ENCODE measurements around the gene SLAMF8. TPM values are rescaled to one million over a fixed set of nuclear protein-coding genes. Genes with fewer than 3 reads are reported as not detected.

SLAMF8 gene
- polyA plus RNA-seq, 3 donors, result 2.6 to 5.7 (median 5.7) TPM

DNA sequence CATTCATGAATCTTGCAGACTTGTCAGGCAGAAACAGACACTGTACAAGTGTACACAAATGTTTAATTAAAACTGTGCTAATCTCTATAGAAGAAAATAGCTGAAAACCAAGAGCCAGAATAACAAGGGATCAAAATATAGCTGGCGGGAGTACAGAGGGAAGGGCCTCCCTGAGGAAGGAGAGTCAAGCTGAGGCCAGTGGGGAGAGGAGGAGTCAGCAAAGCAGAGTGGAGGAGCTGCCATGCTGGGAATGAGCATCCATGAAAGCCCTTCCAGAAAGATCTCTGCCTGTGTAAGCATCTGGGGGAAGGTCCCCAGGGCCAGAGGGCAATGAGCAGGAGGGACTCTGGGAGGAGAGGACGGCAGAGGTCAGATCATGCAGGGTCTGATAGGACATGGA is 15.1 kb downstream of the SLAMF8 start:
- H3K4me3 ChIP-seq (replicated peaks in 1 of 3; ENCODE audit: low read depth in 2 of 3, low read length in 3 of 3), result no peak overlapping the region
- no peaks in the 10 kb centered on the region for H3K27me3 ChIP-seq (ENCODE audit: control insufficient read depth in 2 of 2, insufficient read depth in 2 of 2, low read length in 2 of 2)
- no peak overlapping the region for H3K4me3 Mint-ChIP-seq
- peaks cover 0 to 13% of the 10 kb centered on the region in 2 donors for H3K4me1 ChIP-seq (ENCODE audit: control insufficient read depth in 1 of 2, insufficient read depth in 2 of 2, low read length in 2 of 2)
- peaks cover 2 to 4% (median 2%) of the 10 kb centered on the region in 3 donors for H3K27me3 Mint-ChIP-seq (ENCODE audit: low read depth in 3 of 3)
- intact Hi-C loops (cut with micrococcal nuclease), result no loop called here
- H3K36me3 ChIP-seq (replicated peaks in 1 of 2; ENCODE audit: control insufficient read depth in 1 of 2, insufficient read depth in 2 of 2, low read length in 2 of 2), result no peaks in the 10 kb centered on the region
- TF ChIP-seq, protein P1, sequence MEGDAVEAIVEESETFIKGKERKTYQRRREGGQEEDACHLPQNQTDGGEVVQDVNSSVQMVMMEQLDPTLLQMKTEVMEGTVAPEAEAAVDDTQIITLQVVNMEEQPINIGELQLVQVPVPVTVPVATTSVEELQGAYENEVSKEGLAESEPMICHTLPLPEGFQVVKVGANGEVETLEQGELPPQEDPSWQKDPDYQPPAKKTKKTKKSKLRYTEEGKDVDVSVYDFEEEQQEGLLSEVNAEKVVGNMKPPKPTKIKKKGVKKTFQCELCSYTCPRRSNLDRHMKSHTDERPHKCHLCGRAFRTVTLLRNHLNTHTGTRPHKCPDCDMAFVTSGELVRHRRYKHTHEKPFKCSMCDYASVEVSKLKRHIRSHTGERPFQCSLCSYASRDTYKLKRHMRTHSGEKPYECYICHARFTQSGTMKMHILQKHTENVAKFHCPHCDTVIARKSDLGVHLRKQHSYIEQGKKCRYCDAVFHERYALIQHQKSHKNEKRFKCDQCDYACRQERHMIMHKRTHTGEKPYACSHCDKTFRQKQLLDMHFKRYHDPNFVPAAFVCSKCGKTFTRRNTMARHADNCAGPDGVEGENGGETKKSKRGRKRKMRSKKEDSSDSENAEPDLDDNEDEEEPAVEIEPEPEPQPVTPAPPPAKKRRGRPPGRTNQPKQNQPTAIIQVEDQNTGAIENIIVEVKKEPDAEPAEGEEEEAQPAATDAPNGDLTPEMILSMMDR (IDR thresholded peaks at IDR 0.05), result no peak
- WGBS (ENCODE audit: insufficient coverage), result 90% methylated on average over 2 of the region's 2 CpGs
- H3K4me2 ChIP-seq (replicated peaks; ENCODE audit: extremely low read depth, low read length, poor library complexity, severe bottlenecking), result no peak overlapping the region
- H3K4me1 Mint-ChIP-seq, result peaks cover 16% of the 10 kb centered on the region
- no peak for DNase-seq
- H3K27ac ChIP-seq (ENCODE audit: low read depth in 1 of 2, low read length in 2 of 2), result no peak overlapping the region
- peak overlapping the region in 1 of 7 donors; percentile 7 for H3K27ac Mint-ChIP-seq
- H2AFZ ChIP-seq (ENCODE audit: insufficient read depth, low read depth, low read length, poor library complexity, severe bottlenecking), result no peak overlapping the region
- no peaks in the 10 kb centered on the region for H3K9me3 Mint-ChIP-seq
- no peaks in the 10 kb centered on the region for H3K79me2 ChIP-seq (ENCODE audit: insufficient read depth, low read length)
- H3K9ac ChIP-seq (ENCODE audit: insufficient read depth, low read length, poor library complexity, severe bottlenecking), result no peak overlapping the region
- H4K20me1 ChIP-seq (ENCODE audit: insufficient read depth, low read length), result no peaks in the 10 kb centered on the region
- H3K9me3 ChIP-seq (replicated peaks in 1 of 2; ENCODE audit: control insufficient read depth in 1 of 2, insufficient read depth in 1 of 2, low read length in 2 of 2), result no peaks in the 10 kb centered on the region
- H3K36me3 Mint-ChIP-seq, result peaks cover 0 to under 1% of the 10 kb centered on the region in 2 donors

DNA sequence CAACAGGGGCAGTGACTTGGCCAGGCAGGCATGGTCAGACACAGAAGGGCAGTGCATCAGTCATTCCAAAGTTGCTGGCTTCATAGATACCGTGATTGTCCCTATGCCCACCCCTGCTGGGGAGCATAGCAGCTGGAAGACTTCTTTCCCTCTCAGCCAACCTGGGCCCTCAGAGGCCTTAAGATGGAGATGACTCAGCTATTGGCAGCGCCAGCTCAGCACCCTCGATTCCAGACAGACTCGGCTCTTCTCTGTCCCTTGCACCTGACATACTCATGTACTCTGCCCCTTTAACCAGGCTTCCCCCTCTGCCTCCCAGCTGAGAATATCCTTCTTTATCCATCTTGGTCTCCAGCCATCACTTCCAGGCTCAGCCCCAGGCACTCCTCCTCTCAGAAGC is 16.8 kb downstream of the SLAMF8 start:
- 63% methylated on average over 4 of the region's 4 CpGs for WGBS (ENCODE audit: insufficient coverage)
- peaks cover 2 to 5% (median 2%) of the 10 kb centered on the region in 3 donors for H3K27me3 Mint-ChIP-seq (ENCODE audit: low read depth in 3 of 3)

More for the DNA sequence above, 16.8 kb downstream of the SLAMF8 start:
- Histone ChIP-seq H3K4me3 (replicated peaks in 1 of 3; ENCODE audit: low read depth in 2 of 3, low read length in 3 of 3) (no peak overlapping the region), H3K9ac (ENCODE audit: insufficient read depth, low read length, poor library complexity, severe bottlenecking) (no peak overlapping the region), H3K4me1 (ENCODE audit: control insufficient read depth in 1 of 2, insufficient read depth in 2 of 2, low read length in 2 of 2) (peaks cover 0 to 10% of the 10 kb centered on the region in 2 donors), H3K9me3 (replicated peaks in 1 of 2; ENCODE audit: control insufficient read depth in 1 of 2, insufficient read depth in 1 of 2, low read length in 2 of 2) (no peaks in the 10 kb centered on the region), H3K79me2 (ENCODE audit: insufficient read depth, low read length) (no peaks in the 10 kb centered on the region), H2AFZ (ENCODE audit: insufficient read depth, low read depth, low read length, poor library complexity, severe bottlenecking) (no peak overlapping the region), H3K27me3 (ENCODE audit: control insufficient read depth in 2 of 2, insufficient read depth in 2 of 2, low read length in 2 of 2) (no peaks in the 10 kb centered on the region), H3K27ac (ENCODE audit: low read depth in 1 of 2, low read length in 2 of 2) (no peak overlapping the region), H3K4me2 (replicated peaks; ENCODE audit: extremely low read depth, low read length, poor library complexity, severe bottlenecking) (no peak overlapping the region), H4K20me1 (ENCODE audit: insufficient read depth, low read length) (no peaks in the 10 kb centered on the region), H3K36me3 (replicated peaks in 1 of 2; ENCODE audit: control insufficient read depth in 1 of 2, insufficient read depth in 2 of 2, low read length in 2 of 2) (no peaks in the 10 kb centered on the region)
- Mint-ChIP-seq H3K36me3 (no peaks in the 10 kb centered on the region), H3K4me3 (no peak overlapping the region), H3K4me1 (peaks cover 13% of the 10 kb centered on the region), H3K27ac (no peak overlapping the region), H3K9me3 (no peaks in the 10 kb centered on the region)
- TF ChIP-seq, protein P1 (IDR thresholded peaks at IDR 0.05), result no peak
- no peak for DNase-seq
- intact Hi-C loops (cut with micrococcal nuclease), result no loop called here

All from CD14-positive monocyte (primary cell).